Endodermal cell (in vitro differentiated cells): Measurements from ENCODE around the gene USP38. TPM values are rescaled to one million over a fixed set of nuclear protein-coding genes. Genes with fewer than 3 reads are reported as not detected.
A peak's percentile ranks its signal among the peaks of the same experiment; 100 is the strongest.

Source experiments
- DNase-seq: peaks from one replicate; pipeline ENCODE4 v3.0.0-alpha.2; 2017
- H3K27ac ChIP-seq: 2 replicates; pipeline ENCODE4 v1.5.1; 2013; ENCODE audit warnings: mild to moderate bottlenecking, low read depth, low read length, moderate library complexity
- H3K27me3 ChIP-seq: 2 replicates; pipeline ENCODE4 v1.6.1; 2013; ENCODE audit warnings: mild to moderate bottlenecking, low read length, moderate library complexity; ENCODE audit not compliant: insufficient read depth, control insufficient read depth, poor library complexity, severe bottlenecking
- H3K36me3 ChIP-seq: 2 replicates; pipeline ENCODE4 v1.7.0; 2013; ENCODE audit warnings: mild to moderate bottlenecking, low read length, moderate library complexity; ENCODE audit not compliant: control insufficient read depth, insufficient read depth
- H3K4me1 ChIP-seq: one replicate; pipeline ENCODE4 v1.7.0; 2013; ENCODE audit warnings: low read length; ENCODE audit not compliant: control insufficient read depth, insufficient read depth
- H3K4me3 ChIP-seq: 2 replicates; pipeline ENCODE4 v1.5.1; 2013; ENCODE audit warnings: mild to moderate bottlenecking, low read length, moderate library complexity
- H3K9ac ChIP-seq: 2 replicates; pipeline ENCODE4 v1.6.1; 2013; ENCODE audit warnings: mild to moderate bottlenecking, low read length, moderate library complexity; ENCODE audit not compliant: poor library complexity, severe bottlenecking; ENCODE audit errors: extremely low read depth
- H3K9me3 ChIP-seq: 2 replicates; pipeline ENCODE4 v1.6.1; 2013; ENCODE audit warnings: mild to moderate bottlenecking, low read length, moderate library complexity; ENCODE audit not compliant: control insufficient read depth
- H3K27ac Mint-ChIP-seq: 2 replicates; pipeline ENCODE4 v1.8.0; 2020; ENCODE audit warnings: mixed read lengths
- H3K27me3 Mint-ChIP-seq: 2 replicates; pipeline ENCODE4 v1.8.0; 2021; ENCODE audit warnings: mild to moderate bottlenecking, mixed read lengths; ENCODE audit not compliant: insufficient read depth
- H3K36me3 Mint-ChIP-seq: 2 replicates; pipeline ENCODE4 v1.8.0; 2020; ENCODE audit warnings: low read depth, mixed read lengths
- H3K4me1 Mint-ChIP-seq: 2 replicates; pipeline ENCODE4 v1.8.0; 2020; ENCODE audit warnings: mixed read lengths
- H3K4me3 Mint-ChIP-seq: 2 replicates; pipeline ENCODE4 v1.8.0; 2020; ENCODE audit warnings: mild to moderate bottlenecking, moderate library complexity, mixed read lengths
- H3K9me3 Mint-ChIP-seq: 2 replicates; pipeline ENCODE4 v1.8.0; 2020; ENCODE audit warnings: mild to moderate bottlenecking, mixed read lengths
- CTCF ChIP-seq: fragments of 200-600 bp; sonication (generic); conservative IDR thresholded peaks from 2 replicates; pipeline ENCODE4 v1.5.0; 2021; ENCODE audit warnings: antibody characterized with exemption, mild to moderate bottlenecking
- WGBS, 2 experiments: methylation state at CpG; one replicate each; pipeline versions ENCODE4 v1.1.5 to v1.1.7; 2013; ENCODE audit warnings: missing lambda C conversion rate in 2 of 2, mixed read lengths in 1 of 2; ENCODE audit not compliant: insufficient coverage in 1 of 2, insufficient read length in 1 of 2; 5-methylcytosine and 5-hydroxymethylcytosine counted together
- long read RNA-seq, 4 experiments: library from polyadenylated mRNA in 2 of 4; library from RNA in 1 of 4; library from capped mRNA in 1 of 4; stranded (forward) in 3 of 4; unstranded in 1 of 4; transcript quantifications; one replicate each; pipeline ENCODE4 v2.0.0, GENCODE V29; 2020 to 2021; ENCODE audit warnings: inconsistent platforms in 1 of 4
- polyA plus RNA-seq, 2 experiments: library from polyadenylated mRNA; stranded (reverse); fragments of 50-300 nt; gene quantifications; one replicate each; pipeline ENCODE4 v1.2.3, GENCODE V29; 2013
- total RNA-seq, 2 donors: library from RNA; stranded (reverse); fragmentation: NEBNext Ultra II Directional in 1 of 2; extraction: Animal tissue kit (Norgen Biotek cat#: 25700) in 1 of 2; gene quantifications; 2 replicates in 1 of 2; 3 replicates in 1 of 2; pipeline ENCODE4 v1.2.1, GENCODE V29; 2021

Gene USP38, protein sequence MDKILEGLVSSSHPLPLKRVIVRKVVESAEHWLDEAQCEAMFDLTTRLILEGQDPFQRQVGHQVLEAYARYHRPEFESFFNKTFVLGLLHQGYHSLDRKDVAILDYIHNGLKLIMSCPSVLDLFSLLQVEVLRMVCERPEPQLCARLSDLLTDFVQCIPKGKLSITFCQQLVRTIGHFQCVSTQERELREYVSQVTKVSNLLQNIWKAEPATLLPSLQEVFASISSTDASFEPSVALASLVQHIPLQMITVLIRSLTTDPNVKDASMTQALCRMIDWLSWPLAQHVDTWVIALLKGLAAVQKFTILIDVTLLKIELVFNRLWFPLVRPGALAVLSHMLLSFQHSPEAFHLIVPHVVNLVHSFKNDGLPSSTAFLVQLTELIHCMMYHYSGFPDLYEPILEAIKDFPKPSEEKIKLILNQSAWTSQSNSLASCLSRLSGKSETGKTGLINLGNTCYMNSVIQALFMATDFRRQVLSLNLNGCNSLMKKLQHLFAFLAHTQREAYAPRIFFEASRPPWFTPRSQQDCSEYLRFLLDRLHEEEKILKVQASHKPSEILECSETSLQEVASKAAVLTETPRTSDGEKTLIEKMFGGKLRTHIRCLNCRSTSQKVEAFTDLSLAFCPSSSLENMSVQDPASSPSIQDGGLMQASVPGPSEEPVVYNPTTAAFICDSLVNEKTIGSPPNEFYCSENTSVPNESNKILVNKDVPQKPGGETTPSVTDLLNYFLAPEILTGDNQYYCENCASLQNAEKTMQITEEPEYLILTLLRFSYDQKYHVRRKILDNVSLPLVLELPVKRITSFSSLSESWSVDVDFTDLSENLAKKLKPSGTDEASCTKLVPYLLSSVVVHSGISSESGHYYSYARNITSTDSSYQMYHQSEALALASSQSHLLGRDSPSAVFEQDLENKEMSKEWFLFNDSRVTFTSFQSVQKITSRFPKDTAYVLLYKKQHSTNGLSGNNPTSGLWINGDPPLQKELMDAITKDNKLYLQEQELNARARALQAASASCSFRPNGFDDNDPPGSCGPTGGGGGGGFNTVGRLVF
- 10 to 100 TPM; 15.6 to 15.7 TPM for total RNA-seq
- 13.1 TPM for polyA plus RNA-seq (2013, experiment 1 of 2)
- polyA plus RNA-seq (2013, experiment 2 of 2), result 13.5 TPM
- long read RNA-seq, experiment 1, full-length matches to known transcripts, result 3 of 14 reads
- long read RNA-seq, experiment 1, partial matches to known transcripts, result 7 of 14 reads
- long read RNA-seq, experiment 1, other reads (novel, unspliced or antisense), result 4 of 14 reads
- long read RNA-seq, experiment 2, full-length matches to known transcripts, result 22 of 26 reads
- long read RNA-seq, experiment 2, partial matches to known transcripts, result 3 of 26 reads
- long read RNA-seq, experiment 2, other reads (novel, unspliced or antisense), result 1 of 26 reads
- long read RNA-seq, experiment 3, full-length matches to known transcripts, result 102 of 112 reads
- long read RNA-seq, experiment 3, partial matches to known transcripts, result 6 of 112 reads
- long read RNA-seq, experiment 3, other reads (novel, unspliced or antisense), result 4 of 112 reads
- long read RNA-seq, experiment 4, partial matches to known transcripts, result 0 of 4 reads
- long read RNA-seq, experiment 4, other reads (novel, unspliced or antisense), result 4 of 4 reads

- TF ChIP-seq CTCF, result peak; percentile 23
- H3K9me3 ChIP-seq, result no peaks in the 10 kb centered on the region
- peaks cover 16% of the 10 kb centered on the region for H3K36me3 ChIP-seq
- Mint-ChIP-seq H3K4me1 (peaks cover 30% of the 10 kb centered on the region), H3K27ac (peak within 1 kb of the TSS; percentile 98), H3K9me3 (no peaks in the 10 kb centered on the region), H3K36me3 (peaks cover 2% of the 10 kb centered on the region), H3K27me3 (no peaks in the 10 kb centered on the region), H3K4me3 (peak within 1 kb of the TSS; percentile 98)
- 0% methylated on average over 7 to 71 of the region's 71 CpGs for WGBS, 2 experiments
- peaks cover 7% of the 10 kb centered on the region for H3K4me1 ChIP-seq
- peak within 1 kb of the TSS; percentile 80 for H3K9ac ChIP-seq
- peak within 1 kb of the TSS; percentile 97 for H3K4me3 ChIP-seq
- peak within 1 kb of the TSS; percentile 90 for H3K27ac ChIP-seq
- no peaks in the 10 kb centered on the region for H3K27me3 ChIP-seq
- peak; percentile 96 for DNase-seq
Observed at GRCh38 chr4:143184503-143185252, at the start of gene USP38. Gene USP38 (plus strand): TSS chr4:143184917. CDS start chr4:143185451, 534 bp downstream.

DNA sequence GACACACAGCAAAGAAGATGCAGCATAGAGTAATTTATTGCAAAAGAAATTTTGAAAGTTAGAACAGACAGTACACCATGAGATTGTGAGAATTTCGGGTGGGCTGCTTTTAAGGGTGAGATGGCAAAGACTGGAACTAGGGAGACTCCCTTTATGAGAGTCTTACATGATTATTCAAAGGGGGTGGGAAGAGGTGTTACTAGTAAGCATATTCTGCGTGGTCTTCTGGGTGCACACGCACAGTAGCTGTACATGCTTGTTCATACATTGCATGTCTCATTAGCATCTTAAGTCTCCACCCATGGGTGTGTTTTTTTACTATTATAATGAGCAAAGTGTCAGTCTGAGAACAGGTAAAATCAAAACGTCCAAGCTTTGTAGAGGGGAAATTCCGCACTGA, 49.4 kb upstream of the USP38 start:
- Mint-ChIP-seq H3K36me3 (no peaks in the 10 kb centered on the region), H3K27me3 (no peaks in the 10 kb centered on the region), H3K4me1 (no peaks in the 10 kb centered on the region), H3K27ac (no peak overlapping the region), H3K4me3 (no peak overlapping the region), H3K9me3 (no peaks in the 10 kb centered on the region)
- no peak overlapping the region for H3K4me3 ChIP-seq
- WGBS, 2 experiments, result 78 to 87% methylated on average over 3 to 5 of the region's 5 CpGs
- H3K9me3 ChIP-seq, result no peaks in the 10 kb centered on the region
- no peaks in the 10 kb centered on the region for H3K27me3 ChIP-seq
- no peak overlapping the region for H3K27ac ChIP-seq
- no peak for TF ChIP-seq CTCF
- H3K9ac ChIP-seq, result no peak overlapping the region
- H3K4me1 ChIP-seq, result no peaks in the 10 kb centered on the region
- no peak for DNase-seq
- H3K36me3 ChIP-seq, result no peaks in the 10 kb centered on the region
